ENCODE results near the gene ADNP. TPM values are rescaled to one million over a fixed set of nuclear protein-coding genes. Genes with fewer than 3 reads are reported as not detected.

ADNP gene
- total and polyA plus RNA-seq, 5 donors: 16.3 to 44.1 (median 37.7) TPM

DNA sequence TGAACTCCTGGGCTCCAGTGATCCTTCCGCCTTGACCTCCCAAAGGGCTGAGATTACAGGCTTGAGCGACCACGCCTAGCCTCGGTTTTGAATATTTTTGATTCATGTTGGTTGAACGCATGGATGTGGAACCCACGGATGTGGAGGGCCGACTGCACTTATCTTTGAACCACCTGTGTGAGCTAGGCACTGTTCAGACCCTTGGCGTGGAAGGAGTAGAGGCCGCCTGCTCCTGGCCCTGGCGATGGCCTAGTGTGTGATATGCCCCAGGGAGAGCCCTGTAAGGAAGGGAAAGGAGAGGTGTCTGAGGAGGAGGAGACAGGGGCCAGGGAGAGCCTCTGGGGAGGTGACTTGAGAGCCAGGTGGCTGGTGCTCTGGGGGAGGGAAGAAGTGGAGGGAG is 72.1 kb downstream of the ADNP start:
- H3K27me3 ChIP-seq (ENCODE audit: control insufficient read depth, insufficient read depth): no peaks in the 10 kb centered on the region
- DNase-seq: peak in 1 of 3 donors; percentile 6
- WGBS: 91% methylated on average over 10 of the region's 10 CpGs

DNA sequence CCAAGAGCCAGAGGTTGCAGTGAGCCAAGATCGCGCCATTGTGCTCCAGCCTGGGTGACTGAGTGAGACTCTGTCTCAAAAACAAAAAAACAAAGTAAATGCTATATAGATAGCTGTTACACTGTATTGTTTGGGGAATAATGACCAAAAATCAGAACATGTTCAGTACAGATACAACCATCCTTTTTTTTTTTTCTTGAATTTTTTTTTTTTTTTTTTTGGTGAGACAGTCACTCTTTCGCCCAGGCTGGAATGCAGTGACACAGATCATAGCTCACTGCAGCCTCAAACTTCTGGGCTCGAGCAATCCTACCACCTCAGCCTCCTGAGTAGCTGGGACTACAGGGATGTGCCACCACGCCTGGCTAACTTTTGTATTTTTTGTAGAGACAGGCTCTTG is 72.7 kb downstream of the ADNP start:
- ATAC-seq (no peak), DNase-seq (no peak)
- intact Hi-C loops (cut with DNase I): no loop called here
- no peaks in the 10 kb centered on the region for H3K4me1 ChIP-seq (ENCODE audit: control insufficient read depth, insufficient read depth, low read length)
- no peak overlapping the region for H3K4me3 ChIP-seq (ENCODE audit: low read length)
- no peak overlapping the region for H3K27ac ChIP-seq (ENCODE audit: low read length)
- WGBS: 94% methylated on average over 5 of the region's 5 CpGs
- no peaks in the 10 kb centered on the region for H3K27me3 ChIP-seq (ENCODE audit: control insufficient read depth, insufficient read depth)
- no peaks in the 10 kb centered on the region for H3K9me3 ChIP-seq (ENCODE audit: control insufficient read depth, low read length)

More for the DNA sequence above, 72.1 kb downstream of the ADNP start:
- Histone ChIP-seq H3K4me3 (ENCODE audit: low read length) (no peak overlapping the region), H3K4me1 (ENCODE audit: control insufficient read depth, insufficient read depth, low read length) (no peaks in the 10 kb centered on the region), H3K9me3 (ENCODE audit: control insufficient read depth, low read length) (no peaks in the 10 kb centered on the region), H3K27ac (ENCODE audit: low read length) (no peak overlapping the region)
- intact Hi-C loops (cut with DNase I): no loop called here
- no peak for ATAC-seq

DNA sequence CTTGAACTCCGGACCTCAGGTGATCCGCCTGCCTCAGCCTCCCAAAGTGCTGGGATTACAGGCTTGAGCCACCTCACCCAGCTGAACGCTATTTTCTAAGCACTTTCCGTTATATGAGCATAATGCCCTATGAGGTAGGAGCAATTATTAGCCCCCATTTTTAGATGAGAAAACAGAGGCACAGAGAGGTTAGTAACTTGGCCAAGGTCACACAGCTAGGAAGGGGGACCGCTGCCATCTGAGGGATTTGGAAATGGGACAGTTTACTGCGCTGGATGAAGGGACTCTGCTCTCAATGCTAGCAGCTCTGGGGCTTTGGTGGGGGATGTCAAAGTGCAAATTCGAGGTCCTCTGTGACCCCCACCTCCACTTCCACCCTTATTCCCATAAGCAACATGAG is 73.9 kb downstream of the ADNP start:
- ATAC-seq: no peak
- no peak overlapping the region for H3K4me3 ChIP-seq (ENCODE audit: low read length)
- H3K9me3 ChIP-seq (ENCODE audit: control insufficient read depth, low read length): no peaks in the 10 kb centered on the region
- intact Hi-C loops (cut with DNase I): no loop called here
- H3K4me1 ChIP-seq (ENCODE audit: control insufficient read depth, insufficient read depth, low read length): no peaks in the 10 kb centered on the region
- DNase-seq: no peak
- no peaks in the 10 kb centered on the region for H3K27me3 ChIP-seq (ENCODE audit: control insufficient read depth, insufficient read depth)
- H3K27ac ChIP-seq (ENCODE audit: low read length): no peak overlapping the region
- 96% methylated on average over 7 of the region's 7 CpGs for WGBS

DNA sequence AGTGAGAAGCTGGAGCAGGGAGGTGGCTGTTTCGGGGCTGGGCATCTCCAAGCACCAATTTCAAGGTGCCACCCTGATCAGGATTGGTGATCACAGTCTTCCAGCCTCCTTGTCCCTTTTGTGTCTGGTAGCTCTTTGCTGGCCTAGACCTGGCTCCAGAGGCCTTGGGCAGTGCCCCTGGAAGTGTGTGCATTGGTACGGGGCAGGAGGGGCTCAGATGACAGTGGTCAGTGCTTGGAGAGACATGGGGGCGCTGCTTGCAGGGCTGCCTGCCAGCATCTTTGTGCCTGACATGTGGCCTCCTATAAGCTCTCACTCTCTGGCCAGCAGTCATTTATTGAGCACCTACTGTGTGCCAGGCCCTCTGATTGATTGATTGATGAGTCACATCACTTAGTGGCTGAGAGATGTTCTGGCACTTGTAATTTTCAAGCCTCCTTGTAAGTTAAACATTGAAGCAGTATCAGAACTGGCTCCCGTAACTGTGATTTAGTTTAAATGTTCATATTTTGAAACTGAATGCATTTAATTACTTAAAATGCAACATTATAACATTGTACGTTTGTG is 74.7 kb downstream of the ADNP start:
- Histone ChIP-seq H3K4me3 (ENCODE audit: low read length) (no peak overlapping the region), H3K4me1 (ENCODE audit: control insufficient read depth, insufficient read depth, low read length) (no peaks in the 10 kb centered on the region), H3K27me3 (ENCODE audit: control insufficient read depth, insufficient read depth) (no peaks in the 10 kb centered on the region), H3K27ac (ENCODE audit: low read length) (no peak overlapping the region), H3K9me3 (ENCODE audit: control insufficient read depth, low read length) (no peaks in the 10 kb centered on the region)
- intact Hi-C loops (cut with DNase I): no loop called here
- 87% methylated on average over 5 of the region's 5 CpGs for WGBS
- DNase-seq: no peak
- ATAC-seq: no peak

DNA sequence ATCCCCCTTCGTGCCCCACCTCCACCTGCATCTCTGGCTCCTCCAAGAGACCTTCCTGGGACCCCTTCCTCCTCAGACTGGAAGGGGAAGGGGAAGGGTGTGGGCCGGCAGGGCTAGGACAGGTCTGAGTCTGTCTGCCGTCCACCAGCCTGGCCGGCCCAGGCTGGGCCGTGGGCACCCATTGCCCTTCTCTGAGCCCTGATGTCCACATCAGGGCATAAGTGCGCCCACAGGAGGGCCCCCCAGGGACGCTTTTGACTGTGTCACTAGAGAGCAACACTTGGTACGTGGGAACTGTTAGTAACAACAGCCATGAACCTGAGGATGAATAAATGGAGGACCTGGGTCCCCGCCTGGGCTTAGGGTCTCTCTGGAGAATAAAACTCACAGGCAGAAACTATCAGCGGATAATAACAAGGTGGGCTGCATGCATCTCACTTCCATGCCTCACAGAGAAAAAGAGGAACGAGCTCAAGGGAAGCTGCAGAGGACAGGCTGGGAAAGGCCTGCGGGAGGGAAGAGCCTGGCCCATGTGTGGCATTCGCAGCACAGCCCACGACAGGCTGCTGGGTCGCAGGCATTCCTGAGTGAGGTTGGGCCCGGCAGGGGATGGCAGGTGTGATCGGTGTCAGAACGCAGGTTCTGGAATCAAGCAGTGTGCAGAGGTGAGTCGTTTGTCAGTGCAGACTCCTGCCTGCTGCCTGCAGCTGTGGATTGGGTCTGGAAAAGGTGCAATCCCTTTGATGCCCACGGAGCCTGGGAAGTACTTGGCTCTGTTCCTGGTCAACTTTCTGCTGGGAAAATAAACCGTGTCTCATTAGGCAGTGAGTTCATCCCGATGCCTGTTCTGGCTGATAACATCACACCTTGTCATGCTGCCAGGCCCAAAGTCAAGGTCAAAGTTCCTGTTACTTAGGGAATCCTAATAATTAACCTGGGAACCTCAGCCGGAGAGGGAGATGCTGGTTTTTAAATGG is 75.5 kb downstream of the ADNP start:
- Histone ChIP-seq H3K4me1 (ENCODE audit: control insufficient read depth, insufficient read depth, low read length) (no peaks in the 10 kb centered on the region), H3K4me3 (ENCODE audit: low read length) (no peak overlapping the region), H3K9me3 (ENCODE audit: control insufficient read depth, low read length) (no peaks in the 10 kb centered on the region), H3K27ac (ENCODE audit: low read length) (no peak overlapping the region), H3K27me3 (ENCODE audit: control insufficient read depth, insufficient read depth) (no peaks in the 10 kb centered on the region)
- ATAC-seq (no peak), DNase-seq (no peak)
- WGBS: 62% methylated on average over 23 of the region's 23 CpGs
- intact Hi-C loops (cut with DNase I): no loop called here

DNA sequence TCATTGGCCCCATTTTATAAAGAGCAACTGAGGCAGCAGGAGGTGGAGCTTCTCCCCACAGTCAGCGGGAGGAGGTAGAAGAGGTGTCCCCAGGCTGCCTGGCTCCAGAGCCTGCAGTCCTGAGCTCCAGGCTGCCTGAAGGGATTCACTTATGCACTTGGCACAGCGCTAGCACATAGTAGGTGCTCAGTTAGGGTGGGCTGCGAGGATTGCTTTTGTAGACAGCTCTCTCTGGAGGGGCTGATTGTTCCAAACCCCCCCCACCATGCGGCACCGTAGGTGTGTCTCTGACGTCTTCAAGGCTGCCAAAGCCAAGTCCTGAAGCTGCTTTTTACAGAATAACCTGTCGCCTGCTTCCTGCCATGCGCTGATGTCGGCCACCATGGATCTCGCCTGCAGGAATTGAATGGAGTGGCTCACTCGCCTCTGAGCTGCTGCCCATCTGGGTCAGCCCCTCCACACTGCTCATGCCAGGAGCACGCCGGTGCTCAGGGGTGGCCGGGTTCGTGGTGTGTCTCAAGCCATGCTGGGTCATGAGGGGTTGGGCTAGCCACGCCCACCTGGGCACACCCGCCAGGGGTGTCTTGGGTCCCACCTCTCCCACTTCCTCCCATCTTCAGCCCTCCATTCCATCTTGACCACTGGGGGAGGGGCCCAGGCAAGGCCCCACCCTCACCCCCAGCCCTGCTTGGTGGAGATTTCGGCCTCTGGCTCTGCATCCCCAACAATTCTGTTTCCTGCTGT is 76.6 kb downstream of the ADNP start:
- H3K4me3 ChIP-seq (ENCODE audit: low read length): no peak overlapping the region
- H3K27ac ChIP-seq (ENCODE audit: low read length): no peak overlapping the region
- no peaks in the 10 kb centered on the region for H3K27me3 ChIP-seq (ENCODE audit: control insufficient read depth, insufficient read depth)
- WGBS: 85% methylated on average over 18 of the region's 18 CpGs
- intact Hi-C loops (cut with DNase I): no loop called here
- DNase-seq (no peak), ATAC-seq (peak in 1 of 2 donors; percentile 29)
- H3K9me3 ChIP-seq (ENCODE audit: control insufficient read depth, low read length): no peaks in the 10 kb centered on the region
- no peaks in the 10 kb centered on the region for H3K4me1 ChIP-seq (ENCODE audit: control insufficient read depth, insufficient read depth, low read length)

DNA sequence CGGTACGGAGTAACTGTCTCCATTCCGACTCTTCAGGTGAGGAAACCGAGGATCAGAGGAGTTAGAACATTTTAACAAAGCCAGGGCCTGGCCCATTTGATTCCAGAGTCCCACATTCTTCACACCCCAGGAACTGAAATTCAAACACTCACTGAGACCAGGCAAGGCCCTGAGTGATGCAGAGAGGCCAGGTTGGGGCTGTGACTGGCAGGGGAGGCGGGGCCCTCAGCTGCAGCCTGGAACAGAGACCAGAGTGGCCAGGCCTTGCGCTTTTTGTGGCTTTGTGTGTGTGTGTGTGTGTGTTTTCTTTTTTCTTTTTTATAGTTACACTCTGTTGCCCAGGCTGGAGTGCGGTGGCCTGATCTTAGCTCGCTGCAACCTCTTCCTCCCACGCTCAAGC is 79.2 kb downstream of the ADNP start:
- ATAC-seq (no peak), DNase-seq (no peak)
- 97% methylated on average over 9 of the region's 9 CpGs for WGBS

DNA sequence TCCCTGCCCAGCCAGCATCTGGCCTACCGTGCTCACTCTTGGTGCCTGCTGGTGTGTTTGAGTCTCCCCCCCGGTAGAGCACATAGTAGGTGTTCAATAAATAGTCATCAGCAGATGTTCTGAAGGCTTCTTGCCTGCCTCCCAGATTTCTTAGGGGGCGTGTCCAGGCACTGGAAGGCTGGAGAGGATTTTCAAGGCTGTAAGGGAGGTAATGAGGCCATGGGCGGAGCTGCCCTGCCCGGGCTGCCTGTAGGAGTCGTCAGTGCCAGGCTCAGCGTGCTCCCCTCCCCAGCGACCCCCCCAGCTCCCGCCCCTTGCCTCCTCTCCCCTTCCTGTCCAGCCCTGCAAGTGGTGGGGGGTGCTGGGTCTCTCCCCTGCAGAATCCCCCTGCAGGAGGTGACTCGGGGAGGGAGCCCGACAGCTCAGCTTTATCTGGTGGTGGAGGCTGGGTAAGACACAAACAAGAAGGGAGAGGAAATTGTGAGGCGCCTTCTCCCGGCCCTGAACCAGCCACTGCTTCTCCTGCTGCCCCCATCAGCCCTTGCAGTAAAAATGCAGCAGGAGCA is 80.4 kb downstream of the ADNP start:
- intact Hi-C loops (cut with DNase I): no loop called here
- H3K27ac ChIP-seq (ENCODE audit: low read length): no peak overlapping the region
- H3K9me3 ChIP-seq (ENCODE audit: control insufficient read depth, low read length): no peaks in the 10 kb centered on the region
- no peaks in the 10 kb centered on the region for H3K27me3 ChIP-seq (ENCODE audit: control insufficient read depth, insufficient read depth)
- H3K4me1 ChIP-seq (ENCODE audit: control insufficient read depth, insufficient read depth, low read length): no peaks in the 10 kb centered on the region
- DNase-seq (no peak), ATAC-seq (no peak)
- H3K4me3 ChIP-seq (ENCODE audit: low read length): no peak overlapping the region
- 52% methylated on average over 13 of the region's 13 CpGs for WGBS

More for the DNA sequence above, 79.2 kb downstream of the ADNP start:
- intact Hi-C loops (cut with DNase I): no loop called here
- H3K27me3 ChIP-seq (ENCODE audit: control insufficient read depth, insufficient read depth): no peaks in the 10 kb centered on the region
- no peak overlapping the region for H3K4me3 ChIP-seq (ENCODE audit: low read length)
- no peaks in the 10 kb centered on the region for H3K9me3 ChIP-seq (ENCODE audit: control insufficient read depth, low read length)
- no peaks in the 10 kb centered on the region for H3K4me1 ChIP-seq (ENCODE audit: control insufficient read depth, insufficient read depth, low read length)
- no peak overlapping the region for H3K27ac ChIP-seq (ENCODE audit: low read length)

DNA sequence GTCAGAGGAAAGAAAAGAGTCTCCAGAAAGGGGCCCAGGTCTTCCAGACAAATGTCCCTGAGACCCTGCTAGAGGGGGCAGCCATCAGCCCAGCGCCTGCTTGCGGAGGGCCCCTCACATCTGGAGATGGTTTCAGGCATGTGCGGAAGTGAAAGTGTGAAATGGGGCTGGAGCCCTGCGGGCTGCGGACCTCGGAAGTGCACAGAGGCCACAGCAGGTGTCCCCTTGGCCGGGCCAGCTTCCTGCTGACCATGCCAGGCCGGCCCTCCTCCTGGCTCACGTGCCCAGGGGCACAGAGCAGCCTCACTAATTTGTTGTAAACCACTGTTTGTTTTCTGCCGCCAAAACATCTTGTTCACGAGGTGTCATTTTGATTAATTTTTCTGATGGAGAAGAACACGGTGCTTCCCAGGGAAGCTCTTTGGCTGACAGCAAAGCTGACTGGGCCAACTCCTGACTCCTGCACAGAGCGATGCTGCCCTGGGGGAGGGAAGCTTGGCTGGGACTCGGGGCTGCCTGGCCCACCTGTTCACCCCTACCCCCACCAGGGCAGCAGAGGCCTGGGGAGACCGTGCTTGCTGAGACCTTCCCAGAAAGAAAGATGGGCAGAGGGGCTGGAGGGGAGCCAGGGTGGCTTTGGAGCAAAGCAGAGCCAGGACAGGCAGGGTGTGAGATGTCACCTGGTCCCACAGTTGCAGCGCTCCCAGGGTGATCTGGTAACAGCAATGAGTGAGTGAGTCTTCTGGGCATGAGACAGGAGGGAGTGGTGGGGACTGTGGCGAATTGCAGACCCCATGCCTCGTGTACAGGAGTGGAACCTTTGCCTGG is 82.2 kb downstream of the ADNP start:
- H3K4me3 ChIP-seq (ENCODE audit: low read length): peak overlapping the region; percentile 2
- no peak overlapping the region for H3K27ac ChIP-seq (ENCODE audit: low read length)

DNA sequence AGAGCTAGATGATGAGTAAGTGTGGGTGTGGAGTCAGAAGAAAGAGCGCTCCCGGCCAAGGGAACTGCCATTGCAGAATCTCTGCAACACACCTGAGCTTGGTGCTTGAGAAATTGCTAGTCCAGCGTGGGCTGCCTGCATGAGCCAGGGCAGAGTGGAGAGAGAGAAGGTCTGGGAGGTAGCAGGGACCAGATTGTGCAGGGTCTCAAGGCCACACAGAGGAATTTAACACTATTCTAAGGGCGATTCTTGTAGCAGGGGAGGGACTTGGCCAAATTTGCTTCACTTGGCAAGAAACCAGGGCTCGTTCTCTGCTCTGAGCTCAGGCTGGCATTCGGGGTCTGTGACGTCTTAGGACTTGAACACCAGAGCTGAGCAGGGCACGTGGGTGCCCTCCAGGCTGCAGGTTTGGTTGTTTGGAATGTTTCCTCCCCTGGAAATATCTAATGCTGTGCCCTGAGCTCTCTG is 82.9 kb downstream of the ADNP start:
- ATAC-seq: peak; percentile 60 to 70
- no peaks in the 10 kb centered on the region for H3K9me3 ChIP-seq (ENCODE audit: control insufficient read depth, low read length)
- 26% methylated on average over 8 of the region's 8 CpGs for WGBS
- no peaks in the 10 kb centered on the region for H3K4me1 ChIP-seq (ENCODE audit: control insufficient read depth, insufficient read depth, low read length)
- no peaks in the 10 kb centered on the region for H3K27me3 ChIP-seq (ENCODE audit: control insufficient read depth, insufficient read depth)
- intact Hi-C loops (cut with DNase I): no loop called here
- H3K4me3 ChIP-seq (ENCODE audit: low read length): peak overlapping the region; percentile 2
- peak in 1 of 3 donors; percentile 69 for DNase-seq
- no peak overlapping the region for H3K27ac ChIP-seq (ENCODE audit: low read length)

More for the DNA sequence above, 82.2 kb downstream of the ADNP start:
- 27% methylated on average over 18 of the region's 18 CpGs for WGBS
- intact Hi-C loops (cut with DNase I): no loop called here
- Histone ChIP-seq H3K9me3 (ENCODE audit: control insufficient read depth, low read length) (no peaks in the 10 kb centered on the region), H3K27me3 (ENCODE audit: control insufficient read depth, insufficient read depth) (no peaks in the 10 kb centered on the region), H3K4me1 (ENCODE audit: control insufficient read depth, insufficient read depth, low read length) (no peaks in the 10 kb centered on the region)
- ATAC-seq (peak; percentile 45 to 68), DNase-seq (no peak)

All from right cardiac atrium (tissue), 5 donors.